ENCODE measurements around the gene WDR90. TPM values are rescaled to one million over a fixed set of nuclear protein-coding genes. Genes with fewer than 3 reads are reported as not detected.
A peak's percentile ranks its signal among the peaks of the same experiment; 100 is the strongest.

WDR90 gene
- total and polyA plus RNA-seq, 2 of the 13 experiments (the other 11 are each of a cell fraction or from before 2014, with no cell fraction given), result 14.9 to 28.9 TPM

DNA sequence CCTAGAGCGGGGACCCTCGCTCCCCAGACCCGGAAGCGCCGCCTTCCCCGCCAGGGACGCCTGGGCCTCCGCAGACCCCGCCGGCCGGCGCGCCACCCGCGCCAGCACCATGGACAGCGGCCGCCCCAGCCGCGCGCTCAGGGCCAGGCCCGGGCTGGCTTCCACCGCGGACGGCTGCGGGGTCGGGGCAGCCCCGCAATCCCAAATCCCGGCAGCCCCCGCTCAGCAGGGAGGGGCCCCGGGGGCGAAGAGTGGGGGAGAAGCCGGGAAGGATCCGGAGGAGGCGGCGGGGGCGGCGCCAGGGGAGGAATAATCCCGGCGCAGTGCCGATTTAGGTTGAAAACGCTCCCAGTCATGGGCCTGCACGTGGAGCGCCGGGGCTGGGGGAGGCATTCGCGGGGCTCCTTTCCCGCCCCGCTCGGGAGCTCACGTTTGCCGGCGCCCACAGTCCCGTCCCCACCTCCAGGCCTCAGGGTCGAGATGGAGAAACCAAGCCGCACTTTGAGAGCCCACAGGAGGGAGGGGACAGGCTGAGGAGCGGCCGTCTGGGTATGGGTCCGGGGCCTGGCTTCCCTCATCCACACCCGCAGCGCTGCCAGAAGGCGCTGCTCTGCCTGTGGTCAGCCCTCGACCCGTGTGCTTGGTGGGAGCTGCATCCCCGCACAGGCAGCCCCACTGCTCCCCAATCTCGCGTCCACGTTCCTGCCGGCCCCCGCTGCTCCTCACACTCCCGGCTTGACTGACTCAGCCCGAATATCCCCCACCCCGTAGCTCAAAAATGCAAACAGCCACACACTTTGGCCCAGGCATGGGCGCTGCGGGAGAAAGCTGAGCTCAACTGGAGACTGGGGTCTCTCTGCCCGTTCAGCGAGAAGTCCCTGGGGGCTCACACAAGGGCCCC, 51.8 kb downstream of the WDR90 start (continued):
- TF ChIP-seq, protein P1, sequence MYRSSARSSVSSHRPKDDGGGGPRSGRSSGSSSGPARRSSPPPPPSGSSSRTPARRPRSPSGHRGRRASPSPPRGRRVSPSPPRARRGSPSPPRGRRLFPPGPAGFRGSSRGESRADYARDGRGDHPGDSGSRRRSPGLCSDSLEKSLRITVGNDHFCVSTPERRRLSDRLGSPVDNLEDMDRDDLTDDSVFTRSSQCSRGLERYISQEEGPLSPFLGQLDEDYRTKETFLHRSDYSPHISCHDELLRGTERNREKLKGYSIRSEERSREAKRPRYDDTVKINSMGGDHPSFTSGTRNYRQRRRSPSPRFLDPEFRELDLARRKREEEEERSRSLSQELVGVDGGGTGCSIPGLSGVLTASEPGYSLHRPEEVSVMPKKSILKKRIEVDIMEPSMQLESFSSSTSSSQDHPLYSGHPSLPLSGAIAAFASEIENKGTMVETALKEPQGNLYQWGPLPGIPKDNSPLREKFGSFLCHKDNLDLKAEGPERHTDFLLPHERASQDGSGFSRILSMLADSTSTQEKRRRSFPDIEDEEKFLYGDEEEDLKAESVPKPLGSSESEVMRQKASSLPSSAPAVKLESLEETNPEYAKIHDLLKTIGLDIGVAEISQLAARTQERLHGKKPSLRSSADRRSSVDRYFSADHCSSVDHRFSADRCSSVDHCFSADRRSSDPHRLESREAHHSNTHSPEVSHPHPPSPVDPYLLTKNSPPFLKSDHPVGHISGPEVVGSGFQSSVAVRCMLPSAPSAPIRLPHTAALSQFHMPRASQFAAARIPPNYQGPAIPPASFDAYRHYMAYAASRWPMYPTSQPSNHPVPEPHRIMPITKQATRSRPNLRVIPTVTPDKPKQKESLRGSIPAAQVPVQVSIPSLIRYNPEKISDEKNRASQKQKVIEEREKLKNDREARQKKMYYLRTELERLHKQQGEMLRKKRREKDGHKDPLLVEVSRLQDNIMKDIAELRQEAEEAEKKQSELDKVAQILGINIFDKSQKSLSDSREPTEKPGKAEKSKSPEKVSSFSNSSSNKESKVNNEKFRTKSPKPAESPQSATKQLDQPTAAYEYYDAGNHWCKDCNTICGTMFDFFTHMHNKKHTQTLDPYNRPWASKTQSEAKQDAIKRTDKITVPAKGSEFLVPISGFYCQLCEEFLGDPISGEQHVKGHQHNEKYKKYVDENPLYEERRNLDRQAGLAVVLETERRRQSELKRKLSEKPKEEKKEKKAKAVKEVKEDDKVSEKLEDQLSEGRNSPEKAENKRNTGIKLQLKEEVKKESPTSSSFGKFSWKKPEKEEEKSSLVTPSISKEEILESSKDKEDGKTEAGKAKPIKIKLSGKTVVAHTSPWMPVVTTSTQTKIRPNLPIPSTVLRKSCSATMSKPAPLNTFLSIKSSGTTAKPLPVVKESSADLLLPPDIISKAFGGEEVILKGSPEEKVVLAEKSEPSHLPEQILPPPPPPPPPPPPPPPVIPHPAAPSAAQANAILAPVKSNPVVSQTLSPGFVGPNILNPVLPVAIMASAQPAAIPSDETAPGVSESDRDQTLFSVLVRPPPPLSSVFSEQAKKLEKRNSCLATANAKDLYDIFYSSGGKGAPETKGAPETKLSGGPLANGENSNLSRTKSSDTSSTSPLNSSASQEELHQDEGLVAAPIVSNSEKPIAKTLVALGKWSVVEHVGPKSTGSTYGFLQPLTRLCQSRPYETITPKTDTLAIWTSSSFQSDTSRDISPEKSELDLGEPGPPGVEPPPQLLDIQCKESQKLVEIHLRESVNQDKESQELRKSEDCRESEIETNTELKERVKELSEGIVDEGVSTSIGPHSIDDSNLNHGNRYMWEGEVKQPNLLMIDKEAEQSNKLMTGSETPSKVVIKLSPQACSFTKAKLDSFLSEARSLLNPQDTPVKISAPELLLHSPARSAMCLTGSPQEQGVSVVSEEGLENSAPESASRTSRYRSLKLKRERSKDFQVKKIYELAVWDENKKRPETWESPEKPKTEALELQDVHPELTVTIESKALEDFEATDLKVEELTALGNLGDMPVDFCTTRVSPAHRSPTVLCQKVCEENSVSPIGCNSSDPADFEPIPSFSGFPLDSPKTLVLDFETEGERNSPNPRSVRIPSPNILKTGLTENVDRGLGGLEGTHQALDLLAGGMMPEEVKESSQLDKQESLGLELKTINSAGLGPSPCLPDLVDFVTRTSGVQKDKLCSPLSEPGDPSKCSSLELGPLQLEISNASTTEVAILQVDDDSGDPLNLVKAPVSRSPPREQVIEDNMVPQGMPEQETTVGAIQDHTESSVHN (CRISPR knock-in tag; IDR thresholded peaks at IDR 0.05), result no peak
- no peak for TF ChIP-seq SMARCC2 (IDR thresholded peaks at IDR 0.05)
- TF ChIP-seq ZNF260 (CRISPR knock-in tag; IDR thresholded peaks at IDR 0.05; ENCODE audit: borderline replicate concordance, low read depth), result no peak
- TF ChIP-seq, protein P2, sequence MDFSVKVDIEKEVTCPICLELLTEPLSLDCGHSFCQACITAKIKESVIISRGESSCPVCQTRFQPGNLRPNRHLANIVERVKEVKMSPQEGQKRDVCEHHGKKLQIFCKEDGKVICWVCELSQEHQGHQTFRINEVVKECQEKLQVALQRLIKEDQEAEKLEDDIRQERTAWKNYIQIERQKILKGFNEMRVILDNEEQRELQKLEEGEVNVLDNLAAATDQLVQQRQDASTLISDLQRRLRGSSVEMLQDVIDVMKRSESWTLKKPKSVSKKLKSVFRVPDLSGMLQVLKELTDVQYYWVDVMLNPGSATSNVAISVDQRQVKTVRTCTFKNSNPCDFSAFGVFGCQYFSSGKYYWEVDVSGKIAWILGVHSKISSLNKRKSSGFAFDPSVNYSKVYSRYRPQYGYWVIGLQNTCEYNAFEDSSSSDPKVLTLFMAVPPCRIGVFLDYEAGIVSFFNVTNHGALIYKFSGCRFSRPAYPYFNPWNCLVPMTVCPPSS (IDR thresholded peaks at IDR 0.05), result no peak
- TF ChIP-seq KDM5A (IDR thresholded peaks at IDR 0.05; ENCODE audit: borderline replicate concordance, low read length), result no peak
- no peak for TF ChIP-seq ZZZ3 (CRISPR knock-in tag; IDR thresholded peaks at IDR 0.05; ENCODE audit: borderline replicate concordance)
- no peak for TF ChIP-seq ZMYM3 (CRISPR knock-in tag; IDR thresholded peaks at IDR 0.05)
- TF ChIP-seq, protein P3, sequence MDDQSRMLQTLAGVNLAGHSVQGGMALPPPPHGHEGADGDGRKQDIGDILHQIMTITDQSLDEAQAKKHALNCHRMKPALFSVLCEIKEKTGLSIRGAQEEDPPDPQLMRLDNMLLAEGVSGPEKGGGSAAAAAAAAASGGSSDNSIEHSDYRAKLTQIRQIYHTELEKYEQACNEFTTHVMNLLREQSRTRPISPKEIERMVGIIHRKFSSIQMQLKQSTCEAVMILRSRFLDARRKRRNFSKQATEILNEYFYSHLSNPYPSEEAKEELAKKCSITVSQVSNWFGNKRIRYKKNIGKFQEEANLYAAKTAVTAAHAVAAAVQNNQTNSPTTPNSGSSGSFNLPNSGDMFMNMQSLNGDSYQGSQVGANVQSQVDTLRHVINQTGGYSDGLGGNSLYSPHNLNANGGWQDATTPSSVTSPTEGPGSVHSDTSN (CRISPR knock-in tag; IDR thresholded peaks at IDR 0.05; ENCODE audit: borderline replicate concordance), result peak; percentile 83; the same call in 1 of the 2 replicates
- TF ChIP-seq NR2F6 (IDR thresholded peaks at IDR 0.05), result no peak
- no peak for TF ChIP-seq NR2F6 (CRISPR knock-in tag; IDR thresholded peaks at IDR 0.05)
- peak; percentile 58; the same call in 1 of the 3 replicates for TF ChIP-seq MXI1 (IDR thresholded peaks at IDR 0.05; ENCODE audit: borderline replicate concordance, low read depth, low read length)
- TF ChIP-seq ZNF33B (CRISPR knock-in tag; IDR thresholded peaks at IDR 0.05), result peak; percentile 67; the same call in 1 of the 2 replicates
- TF ChIP-seq ETV6 (CRISPR knock-in tag; conservative IDR thresholded peaks at IDR 0.05), result peak; percentile 88; the same call in 1 of the 2 replicates
- TF ChIP-seq RBM22 (optimal IDR thresholded peaks at IDR 0.05; ENCODE audit: low read length), result no peak
- TF ChIP-seq ARNTL (CRISPR knock-in tag; IDR thresholded peaks at IDR 0.05), result no peak
- no peak for TF ChIP-seq CBX2 (IDR thresholded peaks at IDR 0.05; ENCODE audit: low read depth, low read length)
- TF ChIP-seq CBX2 (CRISPR knock-in tag; IDR thresholded peaks at IDR 0.05; ENCODE audit: low read depth), result no peak
- peak; percentile 37; the same call in 1 of the 2 replicates for TF ChIP-seq ZMYM4 (CRISPR knock-in tag; IDR thresholded peaks at IDR 0.05)
- no peak for TF ChIP-seq FOXM1 (CRISPR knock-in tag; IDR thresholded peaks at IDR 0.05)
